Measurements from ENCODE around the gene ZCCHC7.
A peak's percentile ranks its signal among the peaks of the same experiment; 100 is the strongest.
"Not testable (repeated sequence)": the region's sequence is repeated elsewhere in the genome, so short reads cannot be mapped to it uniquely, and the experiment has no call there.

The ZCCHC7 gene

DNA sequence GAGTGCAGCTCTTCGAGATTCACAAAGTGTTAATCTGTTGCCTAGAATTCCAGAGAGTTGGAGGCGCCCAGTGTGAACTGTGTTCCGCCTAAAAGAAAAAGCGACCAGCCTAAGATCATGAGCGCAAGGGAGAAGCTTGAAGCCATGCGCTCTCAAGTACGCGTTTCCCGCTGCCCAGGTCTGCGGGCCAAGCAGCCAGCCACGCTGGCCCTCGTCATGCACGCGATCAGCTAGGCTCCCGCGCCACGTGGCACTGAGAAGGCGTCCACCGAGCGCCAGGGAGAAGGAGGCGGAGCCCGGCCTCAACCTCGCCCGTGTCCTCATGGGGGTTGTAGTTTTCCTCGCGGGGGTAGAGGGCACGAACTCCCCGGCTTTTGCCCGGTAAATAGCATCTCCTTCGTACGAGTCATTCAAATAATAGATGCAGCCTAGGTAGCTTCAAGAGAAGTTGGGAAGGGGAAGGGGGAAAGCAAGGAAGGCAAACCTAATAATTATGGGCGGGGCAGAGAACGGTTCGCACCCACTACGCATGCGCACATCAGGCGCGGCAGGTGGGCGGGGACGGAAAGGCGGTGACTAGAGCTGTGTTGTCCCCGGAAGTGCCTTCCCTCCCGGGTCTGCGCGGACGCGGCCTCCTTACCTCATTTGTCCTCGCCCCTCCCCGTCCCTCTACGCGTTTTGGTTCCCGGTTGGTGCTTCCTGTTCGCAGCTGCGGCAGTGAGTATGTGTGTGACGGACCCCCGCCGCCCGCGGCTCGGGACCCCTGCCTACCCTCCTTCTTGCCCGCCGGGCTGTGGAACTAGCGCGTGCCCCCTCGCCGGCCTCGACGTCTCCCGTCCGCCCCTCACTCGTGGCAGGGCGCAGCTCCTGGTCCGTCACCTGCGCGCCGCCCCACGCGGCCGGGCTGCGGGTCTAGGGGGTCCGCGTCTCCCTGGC lies at the start of gene ZCCHC7:
TSS of gene ZCCHC7 (plus strand) at position 668 of the 936 bp plus-strand sequence.
- DNase-seq (ENCODE audit: low read depth): peak; percentile 96

DNA sequence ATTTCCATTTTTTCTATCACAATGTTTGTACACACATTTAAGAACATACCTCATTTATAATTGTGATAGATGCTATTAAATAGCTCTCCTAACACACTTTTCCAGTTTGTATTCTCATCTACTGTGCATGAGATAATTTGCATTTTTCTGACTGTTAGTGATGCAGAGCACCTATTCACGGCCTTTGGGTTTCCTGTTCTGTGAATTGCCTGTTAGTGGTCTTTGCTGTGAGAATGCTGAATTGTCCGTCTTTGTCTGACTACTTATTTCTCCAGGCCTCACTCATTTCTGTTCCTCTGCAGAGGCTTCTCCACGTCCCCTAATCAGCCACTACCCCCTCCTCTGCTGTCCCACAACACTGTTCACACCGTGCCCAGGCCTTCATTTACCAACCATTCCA lies 45.6 kb upstream of the ZCCHC7 start:
- DNase-seq (ENCODE audit: low read depth): not testable (repeated sequence)

DNA sequence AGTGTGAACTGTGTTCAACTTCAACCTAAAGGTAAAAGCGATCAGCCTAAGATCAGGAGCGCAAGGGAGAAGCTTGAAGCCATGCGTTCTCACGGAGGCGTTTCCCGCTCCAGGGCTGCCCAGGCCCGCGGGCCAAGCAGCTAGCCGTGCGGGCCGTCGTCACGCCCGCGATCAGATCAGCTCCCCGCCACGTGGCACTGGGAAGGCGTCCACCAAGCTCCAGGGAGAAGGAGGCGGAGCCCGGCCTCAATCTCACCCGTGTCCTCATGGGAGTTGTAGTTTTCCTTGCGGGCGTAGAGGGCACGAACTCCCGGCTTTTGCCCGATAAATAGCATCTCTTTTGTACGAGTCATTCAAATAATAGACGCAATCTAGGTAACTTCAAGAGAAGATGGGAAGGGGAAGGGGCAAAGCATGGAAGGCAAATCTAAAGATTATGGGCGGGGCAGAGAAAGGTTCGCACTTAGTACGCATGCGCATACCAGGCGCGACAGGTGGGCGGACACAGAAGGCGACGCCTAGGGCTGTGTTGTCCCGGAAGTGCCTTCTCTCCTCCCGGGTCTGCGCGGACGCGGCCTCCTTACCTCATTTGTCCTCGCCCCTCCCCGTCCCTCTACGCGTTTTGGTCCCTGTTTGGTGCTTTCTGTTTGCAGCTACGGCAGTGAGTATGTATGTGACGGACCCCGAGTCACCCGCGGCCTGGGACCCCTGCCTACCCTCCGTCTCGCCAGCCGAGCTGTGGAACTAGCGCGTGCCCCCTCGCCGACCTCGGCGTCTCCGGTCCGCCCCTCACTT lies 40.8 kb upstream of the ZCCHC7 start:
- DNase-seq (ENCODE audit: low read depth): peak; percentile 84

DNA sequence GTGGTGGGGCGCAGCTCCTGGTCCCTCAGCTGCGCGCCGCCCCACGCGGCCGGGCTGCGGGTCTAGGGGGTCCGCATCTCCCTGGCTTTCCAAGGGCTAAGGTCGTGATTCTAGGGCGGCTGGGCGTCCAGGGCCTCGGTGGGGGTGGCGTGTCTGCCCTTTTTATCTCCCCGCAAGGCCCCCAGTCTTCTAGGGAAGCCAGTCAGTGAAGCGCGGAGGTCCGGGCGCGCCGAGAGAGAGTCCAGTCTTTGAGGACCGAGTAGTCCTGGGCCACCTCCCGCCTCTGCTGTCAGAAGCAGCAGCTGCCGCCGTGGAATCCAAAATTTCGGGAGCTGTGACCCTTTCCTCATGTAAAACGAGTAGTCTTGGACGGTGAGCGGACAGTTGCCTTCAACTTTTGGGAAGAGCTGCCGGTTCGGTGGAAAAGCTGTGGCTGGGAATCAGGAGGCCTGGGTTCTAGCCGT lies 40.2 kb upstream of the ZCCHC7 start:
- not testable (repeated sequence) for DNase-seq (ENCODE audit: low read depth)

DNA sequence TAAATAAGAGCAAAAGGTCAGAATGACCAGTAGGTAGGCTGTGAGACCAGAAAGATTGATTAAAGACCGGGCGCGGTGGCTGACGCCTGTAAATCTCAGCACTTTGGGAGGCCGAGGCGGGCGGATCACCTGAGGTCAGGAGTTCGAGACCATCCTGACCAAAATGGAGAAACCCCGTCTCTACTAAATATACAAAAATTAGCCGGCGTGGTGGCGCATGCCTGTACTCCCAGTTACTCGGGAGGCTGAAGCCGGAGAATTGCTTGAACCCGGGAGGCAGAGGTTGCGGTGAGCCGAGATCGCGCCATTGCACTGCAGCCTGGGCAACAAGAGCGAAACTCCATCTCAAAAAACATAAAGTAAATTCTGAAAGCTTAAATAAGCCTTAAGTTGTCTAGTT lies 38.9 kb upstream of the ZCCHC7 start:
- DNase-seq (ENCODE audit: low read depth): not testable (repeated sequence)

DNA sequence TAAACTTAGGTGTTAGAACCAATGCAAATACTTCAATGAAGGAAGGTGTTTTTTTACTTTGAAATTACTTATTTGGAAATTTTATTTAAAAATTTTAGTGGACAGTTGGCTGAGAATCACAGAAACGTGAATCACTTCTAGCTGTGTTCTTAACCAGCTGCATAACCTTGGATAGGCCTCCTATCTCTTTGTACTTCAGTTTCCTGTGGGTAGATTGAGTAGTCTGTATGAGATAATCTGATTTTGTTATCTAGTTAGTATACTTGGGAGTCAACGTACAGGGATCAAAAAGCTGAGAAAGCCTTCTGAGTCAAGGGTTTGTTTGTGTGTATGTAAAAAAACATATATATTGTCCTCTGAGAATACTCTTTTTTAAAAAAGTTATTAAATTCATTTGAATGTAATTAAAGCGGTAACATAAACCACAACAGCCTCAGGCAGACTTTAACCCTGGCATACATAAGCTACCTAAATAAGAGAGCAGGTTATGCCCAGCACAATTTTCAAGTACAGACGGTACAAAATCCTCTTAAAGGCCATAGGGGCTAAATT lies 38.1 kb upstream of the ZCCHC7 start:
- DNase-seq (ENCODE audit: low read depth): no peak

DNA sequence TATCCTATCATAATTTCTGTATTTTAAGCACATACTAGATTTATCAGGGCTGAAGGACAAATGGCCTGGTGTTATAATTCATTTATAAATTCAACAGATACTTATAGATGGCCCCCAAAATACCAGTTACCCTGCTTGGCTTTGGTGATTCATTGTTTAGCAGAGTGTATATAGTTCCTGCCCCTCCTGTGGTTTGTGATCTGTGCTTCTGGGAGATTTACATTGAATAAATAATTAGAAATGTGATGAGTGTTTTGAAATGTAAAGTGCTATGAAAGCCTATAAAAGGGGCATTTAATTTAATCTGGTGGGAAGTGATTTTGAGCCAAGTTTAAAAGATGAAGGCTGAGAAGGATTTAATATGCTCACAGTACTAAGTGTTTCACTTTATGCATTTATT lies 36.7 kb upstream of the ZCCHC7 start:
- no peak for DNase-seq (ENCODE audit: low read depth)

DNA sequence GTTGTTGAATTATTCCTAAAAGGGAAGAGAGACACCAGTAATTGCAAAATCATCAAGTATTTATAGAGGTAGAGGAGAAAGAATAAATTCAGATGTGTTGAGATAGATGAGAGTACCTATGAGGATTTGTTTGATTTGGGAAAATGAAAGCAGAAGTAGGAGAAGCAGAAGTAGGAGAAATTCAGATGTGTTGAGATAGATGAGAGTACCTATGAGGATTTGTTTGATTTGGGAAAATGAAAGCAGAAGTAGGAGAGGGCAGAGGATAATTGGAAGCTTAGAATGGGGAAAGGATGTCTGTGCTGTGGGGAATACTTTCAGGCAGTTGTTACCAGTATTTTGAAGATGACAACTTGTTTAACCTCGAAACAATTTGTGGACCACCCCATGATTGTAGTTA lies 35.1 kb upstream of the ZCCHC7 start:
- DNase-seq (ENCODE audit: low read depth): no peak

DNA sequence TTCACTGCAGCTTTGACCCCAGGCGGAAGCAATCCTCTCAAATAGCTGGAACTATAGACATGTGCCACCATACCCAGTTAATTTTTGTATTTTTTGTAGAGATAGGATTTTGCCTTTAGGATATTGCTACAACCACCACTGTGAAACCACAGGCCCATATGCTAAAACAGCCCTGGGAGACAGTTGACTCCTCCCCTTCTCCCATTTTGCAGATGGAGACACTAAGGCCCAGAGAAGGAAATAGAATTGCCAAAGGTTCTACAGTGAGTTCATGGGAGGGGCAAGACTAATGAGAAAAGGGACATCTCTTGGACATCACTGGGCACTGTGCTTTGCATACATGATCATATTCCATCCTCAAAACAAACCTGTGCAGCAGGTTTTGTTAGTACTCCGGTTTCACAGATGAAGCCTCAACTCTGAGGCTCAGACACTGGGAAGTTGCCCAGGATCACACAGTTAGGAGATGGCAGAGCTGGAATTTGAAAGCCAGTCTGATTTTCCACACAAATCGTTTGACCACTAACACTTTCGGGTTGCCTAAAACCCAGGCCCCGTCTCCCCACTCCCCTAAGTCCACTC lies 27.6 kb upstream of the ZCCHC7 start:
- DNase-seq (ENCODE audit: low read depth): not testable (repeated sequence)

DNA sequence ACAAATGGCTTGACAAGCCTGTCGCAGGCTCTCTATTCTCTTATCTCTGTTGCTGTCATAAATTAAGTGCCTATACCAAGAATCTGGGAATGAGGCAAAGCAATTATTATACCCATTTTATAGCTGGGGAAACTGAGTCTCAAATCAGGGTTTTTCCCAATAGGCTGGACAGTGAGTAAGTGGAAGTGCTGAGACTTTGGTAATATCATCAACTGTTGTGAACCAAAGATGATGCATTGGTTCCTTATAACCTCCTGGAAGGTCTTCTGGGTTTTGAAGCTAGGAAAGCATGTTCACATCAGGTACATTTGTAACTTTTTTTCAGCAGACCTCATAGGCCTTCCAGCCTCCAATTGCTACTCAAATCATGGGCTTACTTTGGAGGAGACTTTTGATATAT lies 25.6 kb upstream of the ZCCHC7 start:
- no peak for DNase-seq (ENCODE audit: low read depth)

DNA sequence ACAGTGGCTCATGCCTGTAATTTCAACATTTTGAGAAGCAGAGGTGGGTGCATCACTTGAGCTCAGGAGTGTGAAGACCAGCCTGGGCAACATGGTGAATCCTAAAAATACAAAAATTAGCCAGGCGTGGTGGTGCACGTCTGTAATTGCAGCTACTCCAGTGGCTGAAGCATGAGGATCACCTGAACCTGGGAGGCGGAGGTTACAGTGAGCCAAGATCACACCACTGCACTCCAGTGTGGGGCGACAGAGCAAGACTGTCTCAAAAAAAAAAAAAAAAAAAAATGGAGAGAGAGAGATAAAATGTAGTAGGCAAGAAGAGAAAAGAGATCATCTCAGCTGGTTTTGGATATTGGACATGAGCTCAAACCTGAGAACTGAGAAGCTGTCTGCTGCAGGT lies 23.7 kb upstream of the ZCCHC7 start:
- DNase-seq (ENCODE audit: low read depth): no peak

DNA sequence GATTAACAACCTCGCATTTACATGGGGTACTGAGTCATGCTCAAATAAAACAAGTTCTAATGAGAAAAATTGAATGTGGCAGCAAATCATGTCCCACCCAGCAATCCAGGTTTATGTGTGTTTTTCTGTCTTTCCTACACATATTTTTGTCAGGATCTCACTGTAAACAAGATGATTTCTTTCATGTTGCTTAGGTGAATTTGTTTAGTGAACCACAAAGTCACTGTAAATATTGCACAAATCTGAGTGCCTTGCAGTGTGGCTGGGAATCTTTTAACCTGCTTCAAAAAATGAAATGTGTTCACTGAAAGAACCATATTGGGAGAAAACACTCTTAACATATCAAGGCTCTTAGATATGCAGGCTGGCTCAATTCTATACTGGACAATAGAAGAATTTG lies 23.1 kb upstream of the ZCCHC7 start:
- DNase-seq (ENCODE audit: low read depth): no peak

DNA sequence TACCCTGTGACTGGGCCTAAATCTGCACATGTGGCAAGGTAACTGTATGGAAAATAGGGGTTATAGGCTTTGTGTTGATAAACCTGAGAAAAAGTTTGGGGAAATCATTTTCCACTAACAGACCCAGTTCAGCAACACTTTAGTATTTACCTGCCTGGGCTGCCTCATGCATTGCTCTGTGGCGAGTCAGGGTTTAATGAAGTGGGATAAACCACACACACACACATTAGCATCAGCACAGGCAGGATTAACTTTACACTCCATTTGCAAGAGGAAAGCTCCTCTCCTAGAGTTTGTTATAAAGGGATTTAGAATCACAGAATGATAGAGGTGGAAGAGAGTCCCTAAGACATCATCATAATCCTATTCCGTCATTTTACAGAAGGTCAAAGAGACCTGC lies 20.0 kb upstream of the ZCCHC7 start:
- no peak for DNase-seq (ENCODE audit: low read depth)

DNA sequence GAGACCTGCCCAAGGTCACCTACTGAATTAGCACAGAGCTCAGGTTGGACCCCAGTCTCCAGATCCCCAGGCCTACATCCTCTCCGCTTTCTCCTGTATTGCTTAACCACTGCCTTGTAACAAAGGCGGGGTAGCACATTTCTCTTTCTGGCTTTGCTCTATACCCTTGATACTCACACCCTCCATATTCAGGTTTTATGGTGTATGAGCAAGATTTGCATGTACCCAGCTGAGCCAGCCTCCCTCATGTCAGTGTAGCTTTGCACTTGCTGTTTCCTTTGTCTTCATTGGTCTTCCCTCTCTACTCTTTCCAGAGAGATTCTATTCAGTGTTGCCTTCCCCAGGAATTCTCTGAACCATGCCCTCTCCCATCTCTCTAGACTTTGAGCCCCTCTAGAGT lies 19.6 kb upstream of the ZCCHC7 start:
- DNase-seq (ENCODE audit: low read depth): no peak

DNA sequence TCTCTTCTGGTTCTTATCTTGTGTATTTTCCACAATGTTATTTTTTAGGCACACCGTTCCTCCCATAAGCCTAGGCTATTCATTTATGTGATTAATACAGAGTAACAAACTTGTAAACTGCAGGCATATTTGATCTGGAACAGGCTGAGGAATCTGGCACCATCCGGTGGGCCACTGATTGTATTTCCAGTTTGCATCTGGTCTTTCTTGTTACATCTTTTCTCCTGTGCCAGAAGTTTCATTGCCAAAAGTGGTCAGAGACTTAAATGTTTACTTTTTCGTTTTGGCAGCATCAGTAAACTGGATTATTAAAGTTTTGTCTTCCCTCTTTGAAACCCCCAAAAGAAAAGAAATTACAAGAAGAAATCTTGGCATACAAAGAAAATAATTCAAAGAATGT lies 17.9 kb upstream of the ZCCHC7 start:
- DNase-seq (ENCODE audit: low read depth): no peak

DNA sequence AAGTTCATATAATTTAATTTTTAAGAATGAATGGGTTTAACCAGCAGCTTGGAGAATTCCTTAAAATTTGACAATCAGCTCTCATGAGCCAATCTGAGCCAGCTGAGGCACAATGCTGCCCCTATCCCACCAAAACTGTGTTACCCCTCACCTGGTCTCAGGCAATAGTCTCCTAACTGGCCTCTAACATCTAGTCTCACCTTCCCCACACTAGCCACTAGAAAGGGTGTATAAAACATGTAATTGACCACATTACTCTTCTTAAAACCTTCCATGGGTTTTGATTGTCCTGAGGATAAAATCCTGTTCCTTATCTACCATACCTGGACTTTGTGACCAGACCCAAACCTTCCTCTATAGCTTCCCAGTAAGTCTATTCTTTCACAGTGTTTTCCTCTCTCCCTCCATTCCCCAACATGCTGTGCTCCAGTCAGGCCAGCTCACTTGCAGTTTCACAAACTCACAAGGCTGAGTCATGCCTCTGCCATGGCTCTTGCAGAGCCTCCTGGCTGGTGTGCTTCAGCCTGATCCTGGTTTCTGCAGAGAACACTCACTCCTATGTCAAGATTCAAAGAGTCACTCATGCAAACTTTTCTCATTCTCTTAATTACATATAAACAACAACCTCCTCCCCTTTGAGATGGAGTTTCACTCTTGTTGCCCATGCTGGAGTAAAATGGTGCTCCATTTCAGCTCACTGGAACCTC lies 16.0 kb upstream of the ZCCHC7 start:
- DNase-seq (ENCODE audit: low read depth): no peak

DNA sequence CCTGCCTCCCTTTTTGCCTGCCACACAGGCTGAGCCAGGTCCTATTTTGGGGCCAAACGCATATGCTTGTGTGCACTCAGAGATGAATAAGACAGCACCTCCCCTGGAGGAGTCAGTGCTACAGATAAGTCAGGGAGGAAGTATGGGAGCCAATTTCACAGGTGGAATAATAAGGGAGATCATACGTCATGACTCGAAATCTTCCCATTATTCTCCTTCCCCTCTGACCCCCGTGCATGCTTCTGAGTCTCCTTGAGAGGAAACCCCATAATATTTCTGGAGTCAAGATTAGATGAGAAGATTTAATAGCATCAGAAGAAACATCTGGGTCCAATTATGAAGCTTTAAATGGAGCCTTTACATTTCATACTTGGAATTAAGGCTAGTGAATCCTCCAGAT lies 15.1 kb upstream of the ZCCHC7 start:
- no peak for DNase-seq (ENCODE audit: low read depth)

DNA sequence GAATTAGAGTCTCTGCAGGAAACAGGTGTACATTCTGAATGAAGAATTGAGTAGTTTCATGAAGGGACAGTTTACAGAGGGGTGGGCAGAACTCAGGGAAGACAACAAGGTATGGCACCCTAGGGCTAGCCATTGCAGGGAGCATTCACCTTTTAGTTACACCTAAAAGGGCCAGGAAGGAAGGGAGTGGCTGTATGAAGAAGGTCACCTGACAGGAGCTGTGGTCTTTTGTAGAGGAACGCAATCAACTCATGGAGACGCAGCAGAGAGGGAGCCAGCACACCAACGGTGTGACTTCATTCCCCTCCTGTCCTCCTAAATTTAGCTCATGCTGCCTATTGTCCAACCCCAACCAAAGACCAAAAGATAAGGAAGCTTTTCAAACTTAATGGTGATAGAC lies 12.7 kb upstream of the ZCCHC7 start:
- DNase-seq (ENCODE audit: low read depth): no peak

DNA sequence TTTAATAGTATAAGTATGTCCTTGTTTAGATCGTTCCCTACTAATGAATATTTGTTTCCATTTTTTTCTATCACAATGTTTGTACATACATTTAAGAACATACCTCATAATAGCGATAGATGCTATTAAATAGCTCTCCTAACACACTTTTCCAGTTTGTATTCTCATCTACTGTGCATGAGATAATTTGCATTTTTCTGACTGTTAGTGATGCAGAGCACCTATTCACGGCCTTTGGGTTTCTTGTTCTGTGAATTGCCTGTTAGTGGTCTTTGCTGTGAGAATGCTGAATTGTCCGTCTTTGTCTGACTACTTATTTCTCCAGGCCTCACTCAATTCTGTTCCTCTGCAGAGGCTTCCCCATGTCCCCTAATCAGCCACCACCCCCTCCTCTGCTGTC lies 5.9 kb upstream of the ZCCHC7 start:
- DNase-seq (ENCODE audit: low read depth): not testable (repeated sequence)

DNA sequence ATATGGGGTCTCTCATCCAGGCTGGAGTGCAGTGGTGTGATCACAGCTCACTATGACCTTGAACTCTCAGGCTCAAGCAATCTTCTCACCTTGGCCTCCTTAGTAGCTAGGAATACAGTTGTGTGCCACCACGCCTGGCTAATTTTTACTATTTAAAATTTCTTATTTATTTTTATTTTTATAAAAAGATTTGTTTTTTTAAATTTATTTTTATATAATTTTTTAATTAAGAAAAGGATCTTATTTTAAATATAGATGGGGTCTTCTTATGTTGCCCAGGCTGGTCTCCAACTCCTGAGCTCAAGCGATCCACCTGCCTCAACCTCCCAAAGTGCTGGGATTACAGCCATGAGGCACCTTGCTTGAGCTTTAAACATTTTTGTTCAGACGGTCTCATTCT lies 2.4 kb upstream of the ZCCHC7 start:
- no peak for DNase-seq (ENCODE audit: low read depth)

DNA sequence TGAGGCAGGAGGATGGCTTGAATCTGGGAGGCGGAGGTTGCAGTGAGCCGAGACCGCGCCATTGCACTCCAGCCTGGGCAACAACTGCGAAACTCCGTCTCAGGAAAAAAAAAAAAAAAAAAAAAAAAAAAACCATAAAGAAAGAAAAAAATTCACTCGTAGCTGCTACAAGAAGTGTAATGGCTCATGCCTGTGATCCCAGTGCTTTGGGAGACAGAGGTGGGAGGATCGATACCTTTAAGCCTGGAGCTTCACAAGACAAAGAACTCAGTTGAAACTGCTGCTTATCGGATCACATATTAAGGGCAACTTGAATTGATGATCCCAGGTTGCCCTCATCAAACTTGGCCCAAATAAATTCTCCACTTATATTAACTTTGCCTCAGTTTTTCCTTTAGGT lies 1.0 kb upstream of the ZCCHC7 start:
- DNase-seq (ENCODE audit: low read depth): no peak

DNA sequence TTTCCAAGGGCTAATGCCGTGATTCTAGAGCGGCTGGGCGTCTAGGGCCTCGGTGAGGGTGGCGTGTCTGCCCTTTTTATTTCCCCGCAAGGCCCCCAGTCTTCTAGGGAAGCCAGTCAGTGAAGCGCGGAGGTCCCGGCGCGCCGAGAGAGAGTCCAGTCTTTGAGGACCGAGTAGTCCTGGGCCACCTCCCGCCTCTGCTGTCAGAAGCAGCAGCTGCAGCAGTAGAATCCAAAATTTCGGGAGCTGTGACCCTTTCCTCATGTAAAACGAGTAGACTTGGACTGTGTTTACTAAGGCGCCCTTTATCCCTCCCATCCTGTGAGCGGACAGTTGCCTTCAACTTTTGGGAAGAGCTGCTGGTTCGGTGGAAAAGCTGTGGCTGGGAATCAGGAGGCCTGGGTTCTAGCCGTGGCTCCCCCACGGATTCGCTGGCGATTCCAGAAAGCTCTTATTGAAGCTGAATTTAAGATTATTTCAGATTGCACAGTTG lies 515 bp downstream of the ZCCHC7 start:
- peak; percentile 1 for DNase-seq (ENCODE audit: low read depth)

Measured in stimulated activated CD8-positive, alpha-beta memory T cell treated with anti-CD3 and anti-CD28 coated beads, Interleukin-15, amount 100 ng/mL, for 1 hour (primary cell).